ENCODE results near the gene DNAJB8. TPM values are rescaled to one million over a fixed set of nuclear protein-coding genes. Genes with fewer than 3 reads are reported as not detected.

The DNAJB8 gene
- not detected for total RNA-seq

DNA sequence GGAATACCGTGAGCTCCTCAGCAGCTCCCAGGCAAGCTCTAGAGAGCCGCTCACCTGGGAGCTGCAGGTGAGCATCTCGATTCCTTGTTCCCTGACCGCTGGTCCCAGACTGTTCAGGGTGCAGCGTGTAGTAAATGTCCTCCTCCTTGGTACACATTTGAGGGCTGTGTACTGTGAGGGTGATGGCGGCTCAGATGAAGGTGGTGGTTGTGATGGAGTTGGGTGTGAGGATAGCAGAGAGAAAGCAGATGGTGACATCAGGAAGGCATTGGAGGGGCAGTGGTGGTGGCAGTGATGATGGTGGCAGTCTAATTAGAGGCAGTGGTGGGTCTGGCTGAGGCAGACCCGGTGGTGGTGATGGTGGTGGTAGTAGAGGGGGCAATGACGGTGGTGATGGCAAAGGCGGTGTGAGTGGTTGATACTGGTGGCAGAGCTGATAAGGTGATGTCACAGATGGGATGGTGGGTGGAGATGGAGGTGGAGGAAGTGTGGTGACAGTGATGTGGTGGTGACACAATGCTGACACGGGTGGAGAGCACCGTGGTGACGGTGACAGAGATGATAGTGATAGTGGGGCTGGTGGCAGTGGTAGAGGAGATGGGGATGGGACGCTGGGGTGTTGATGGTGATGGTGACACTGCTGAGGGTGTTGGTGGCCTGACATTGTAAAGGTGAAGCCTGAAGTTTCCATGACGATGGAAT is at the start of gene DNAJB8:
Gene DNAJB8 (minus strand): TSS at position 51 of the 702 bp plus-strand sequence. CDS start 3,645 bp downstream, outside the sequence.
- no peak for DNase-seq

DNA sequence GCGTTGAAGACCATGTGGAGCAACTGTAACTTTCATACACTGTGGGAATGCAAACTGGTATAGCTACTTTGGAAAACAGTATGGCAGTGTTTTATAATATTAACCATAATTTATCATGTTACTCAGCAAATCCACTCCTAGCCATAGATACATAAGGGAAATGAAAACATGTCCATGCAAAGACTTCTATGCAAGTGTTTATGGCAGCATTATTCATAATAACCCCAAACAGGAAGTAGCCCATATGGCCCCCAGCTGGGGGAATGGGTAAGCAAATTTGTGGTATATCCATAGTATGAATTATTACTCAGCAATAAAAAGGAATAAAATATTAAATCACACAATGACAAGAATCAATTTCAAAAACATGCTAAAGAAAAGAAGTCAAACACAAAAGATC is 49.3 kb upstream of the DNAJB8 start:
- no peak for DNase-seq

- no peak for DNase-seq
Measured at GRCh38 chr3:128508852-128509251, 42.2 kb upstream of the DNAJB8 start.

DNA sequence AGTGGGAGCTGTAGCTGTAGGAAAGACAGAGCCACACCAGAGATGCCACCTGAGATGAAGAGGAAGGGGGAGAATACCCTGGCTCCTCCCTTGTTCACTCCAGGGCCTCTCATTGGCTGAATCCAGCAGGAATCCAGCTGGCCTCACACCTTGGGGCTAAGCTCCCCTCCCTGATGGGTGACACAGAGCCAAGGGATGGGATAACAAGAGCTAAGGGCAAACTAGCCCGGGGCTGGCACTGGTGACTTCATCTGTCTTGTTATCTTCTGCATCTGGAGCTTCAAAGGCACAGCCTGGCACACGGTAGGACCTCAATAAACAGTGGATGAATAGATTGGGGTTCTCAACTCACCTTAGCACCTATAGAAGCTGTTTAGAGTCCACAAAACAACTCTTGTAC is 40.1 kb upstream of the DNAJB8 start:
- DNase-seq: no peak

- no peak for DNase-seq
Measured at GRCh38 chr3:128505771-128506170, 39.1 kb upstream of the DNAJB8 start.

DNA sequence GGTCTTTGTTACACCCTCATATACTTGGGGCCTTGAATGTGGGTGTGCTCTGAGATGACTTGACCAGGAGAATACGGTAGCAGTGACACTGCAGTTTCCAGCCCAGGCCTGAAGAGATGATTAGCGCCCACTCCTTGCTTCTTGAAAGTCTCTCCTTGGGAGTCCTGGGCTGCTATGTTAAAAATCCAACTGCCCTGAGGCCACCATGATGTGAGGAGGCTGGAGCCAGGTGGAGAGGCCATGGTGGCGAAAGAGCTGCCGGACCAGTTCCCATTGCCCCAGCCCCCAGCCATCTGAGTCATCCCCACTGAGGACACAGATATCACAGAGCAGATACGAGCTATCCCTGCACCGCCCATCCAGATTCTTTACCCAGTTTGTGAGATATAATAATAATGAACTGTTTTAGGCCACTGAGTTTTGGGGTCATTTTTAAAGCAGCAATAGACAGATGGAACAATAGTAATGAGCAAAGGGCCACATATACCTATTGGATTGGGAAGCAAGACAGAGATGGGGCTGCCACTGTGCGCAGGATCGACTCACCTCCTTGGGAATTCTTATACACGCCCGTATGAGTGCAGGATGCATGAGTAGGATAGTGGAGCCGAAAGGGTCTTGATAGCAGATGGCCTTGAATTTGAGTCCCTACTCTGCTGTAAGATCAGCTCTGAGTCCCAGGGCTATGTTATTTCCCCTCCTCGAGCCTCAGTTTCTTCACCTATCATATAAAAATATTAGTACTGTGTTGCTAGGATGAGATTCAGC is 38.5 kb upstream of the DNAJB8 start:
- DNase-seq: no peak

DNA sequence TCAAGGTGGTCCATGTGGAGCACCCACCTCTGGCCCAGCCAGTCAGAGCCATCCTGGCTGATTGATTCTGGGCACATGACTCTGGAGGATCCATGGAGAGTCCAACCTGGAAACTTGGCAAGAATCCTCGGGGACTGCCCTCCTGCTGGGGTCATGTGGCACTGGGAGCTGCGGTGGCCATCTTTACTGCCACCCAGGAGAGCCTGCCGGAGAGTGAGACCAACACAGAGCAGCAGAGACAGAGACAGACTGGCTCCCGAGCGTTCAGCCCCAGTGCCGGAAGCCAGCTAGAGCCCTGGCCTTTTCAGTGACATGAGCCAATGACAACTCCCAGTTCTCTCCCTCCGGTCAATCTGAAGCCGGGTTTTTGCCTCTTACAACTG is 37.8 kb upstream of the DNAJB8 start:
- no peak for DNase-seq

- DNase-seq: no peak
Measured at GRCh38 chr3:128503751-128504532, 37.3 kb upstream of the DNAJB8 start.

DNA sequence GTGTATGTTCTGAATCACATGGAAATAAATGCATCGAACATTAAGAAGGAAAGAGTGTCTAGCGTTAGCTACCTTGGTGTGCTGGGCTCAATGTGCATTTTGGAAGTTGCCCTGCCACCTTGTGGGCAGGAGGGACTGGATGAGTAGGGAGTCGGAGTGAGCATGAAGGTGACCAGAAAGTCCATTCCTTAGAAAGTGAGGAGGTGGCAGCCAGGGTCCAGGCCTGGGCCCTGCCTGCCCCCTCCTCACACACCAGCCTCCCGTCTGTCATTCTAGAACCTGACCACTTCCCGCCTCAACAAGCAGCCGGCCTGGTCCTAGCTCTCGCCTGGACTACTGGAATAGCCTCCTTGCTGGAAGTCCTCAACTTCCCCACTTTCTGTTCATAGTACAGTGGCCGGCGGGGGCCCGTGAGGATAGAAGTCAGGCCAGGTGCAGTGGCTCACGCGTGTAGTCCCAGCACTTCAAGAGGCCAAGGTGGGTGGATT is 36.5 kb upstream of the DNAJB8 start:
- DNase-seq: no peak

GRCh38 chr3:128502712-128503111 is 36.0 kb upstream of the DNAJB8 start:
- no peak for DNase-seq

- no peak for DNase-seq
Measured at GRCh38 chr3:128501431-128501830, 34.7 kb upstream of the DNAJB8 start.

GRCh38 chr3:128500556-128500955 is 33.9 kb upstream of the DNAJB8 start:
- DNase-seq: no peak

DNA sequence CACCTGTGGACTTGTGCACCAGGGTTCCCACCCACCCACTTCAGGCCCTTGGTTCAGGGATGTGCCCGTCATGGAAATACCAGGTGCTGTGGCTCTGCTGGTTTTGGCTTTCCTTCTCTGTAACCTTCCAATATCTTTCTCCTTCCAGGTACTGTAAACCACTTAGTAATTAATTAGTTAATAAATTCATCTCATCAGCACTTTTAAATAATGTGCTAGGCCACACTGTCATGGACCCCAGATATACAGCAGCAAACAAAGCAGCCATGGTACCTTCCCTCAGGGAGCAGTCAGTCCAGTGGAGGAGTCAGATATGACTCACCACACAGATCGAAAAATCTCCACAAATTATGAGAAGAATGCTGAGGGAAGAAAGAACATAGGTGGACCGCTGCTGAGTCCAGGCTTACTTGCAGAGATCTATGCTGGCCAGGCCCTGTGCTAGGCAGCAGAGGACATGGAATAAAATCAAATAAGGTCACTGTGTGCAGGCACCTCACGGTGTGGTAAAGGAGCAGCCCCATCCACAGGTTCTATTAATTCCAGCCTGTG is 33.1 kb upstream of the DNAJB8 start:
- no peak for DNase-seq

GRCh38 chr3:128498901-128499530 is 32.3 kb upstream of the DNAJB8 start:
- DNase-seq: no peak

DNA sequence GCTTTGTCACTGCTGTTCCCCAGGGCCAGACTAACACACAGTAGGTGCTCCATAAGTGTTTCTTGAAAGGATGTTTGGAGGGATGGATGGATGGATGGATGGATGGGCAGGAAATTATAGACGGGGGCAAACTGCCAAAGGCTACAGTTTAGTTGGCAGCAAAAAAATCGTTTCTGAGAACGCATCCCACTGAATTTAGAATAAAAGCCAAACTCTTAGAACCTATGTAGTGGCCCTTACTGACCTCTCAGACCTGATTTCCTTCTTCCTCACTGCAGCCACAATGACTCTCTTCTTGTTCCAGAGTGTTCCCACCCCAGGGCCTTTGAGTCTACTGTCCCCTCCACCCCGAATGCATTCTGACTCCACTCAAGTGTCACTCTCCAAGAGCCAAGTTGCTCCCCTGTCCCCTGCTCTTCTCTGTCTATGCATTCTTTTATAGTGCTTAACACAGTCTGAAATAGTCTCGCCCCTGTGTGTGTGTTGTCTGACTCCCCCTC is 31.5 kb upstream of the DNAJB8 start:
- DNase-seq: no peak

GRCh38 chr3:128497305-128498126 is 30.8 kb upstream of the DNAJB8 start:
- DNase-seq: no peak

DNA sequence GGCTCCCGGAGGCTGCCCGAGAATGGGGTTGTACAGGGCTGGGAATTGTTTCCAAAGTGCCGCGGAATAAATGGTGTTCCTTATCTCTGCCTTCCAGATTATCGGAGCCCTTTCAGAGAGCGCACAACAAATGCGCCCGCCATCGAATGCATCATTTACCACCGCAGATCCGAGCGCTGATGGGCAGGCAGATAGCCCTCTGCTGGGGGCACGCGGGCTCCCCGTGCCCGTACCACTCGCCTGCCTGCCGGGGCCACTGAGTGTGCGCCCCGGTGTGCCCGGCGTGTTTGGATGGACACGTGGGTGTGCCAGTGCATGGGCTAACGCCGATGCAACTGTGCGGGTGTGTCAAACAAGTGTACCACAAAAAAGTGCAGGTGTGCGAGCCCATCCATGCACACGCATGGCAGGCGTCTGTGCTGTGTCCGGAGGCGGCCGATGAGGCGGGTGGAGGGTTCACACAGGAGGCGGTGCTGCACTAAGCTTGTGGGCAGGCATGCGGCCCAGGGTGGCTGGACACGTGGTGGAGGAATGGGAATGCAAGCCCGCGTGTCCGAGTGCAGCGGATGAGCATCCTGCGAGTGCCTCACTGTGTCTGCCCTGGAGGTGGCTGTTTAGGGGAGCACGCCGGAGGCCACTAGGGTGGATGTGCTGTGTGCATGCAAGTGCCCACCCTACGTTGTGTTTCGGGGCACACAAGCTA is 30.1 kb upstream of the DNAJB8 start:
- no peak for DNase-seq

DNA sequence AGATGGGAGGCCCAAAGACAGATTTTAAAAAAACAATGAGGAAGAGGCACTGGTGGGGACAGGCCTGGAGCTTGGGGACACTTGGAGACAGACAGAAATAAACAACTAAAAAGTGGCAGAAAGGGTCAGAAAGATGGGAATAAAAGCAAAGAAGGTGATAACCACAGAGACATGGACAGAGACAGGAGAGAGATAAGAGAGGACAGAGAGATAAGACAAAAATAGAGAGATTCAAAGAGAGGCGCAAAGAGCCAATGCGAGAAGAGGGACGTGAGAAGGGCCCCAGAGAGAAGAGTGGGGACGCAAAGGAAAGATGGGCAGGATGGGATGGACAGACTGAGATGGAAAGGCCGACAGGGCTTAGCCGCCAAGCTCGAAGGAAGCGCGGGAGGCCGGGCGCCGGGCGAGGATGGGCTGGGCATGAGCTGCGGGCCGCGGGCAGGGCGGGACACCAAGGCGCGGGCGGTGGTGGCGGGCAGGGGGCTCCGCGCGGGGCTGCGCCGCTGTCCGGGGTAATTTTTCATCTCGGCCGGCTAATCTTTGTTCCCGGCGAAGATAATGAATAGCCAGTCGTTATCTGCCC is 29.4 kb upstream of the DNAJB8 start:
- DNase-seq: no peak

DNA sequence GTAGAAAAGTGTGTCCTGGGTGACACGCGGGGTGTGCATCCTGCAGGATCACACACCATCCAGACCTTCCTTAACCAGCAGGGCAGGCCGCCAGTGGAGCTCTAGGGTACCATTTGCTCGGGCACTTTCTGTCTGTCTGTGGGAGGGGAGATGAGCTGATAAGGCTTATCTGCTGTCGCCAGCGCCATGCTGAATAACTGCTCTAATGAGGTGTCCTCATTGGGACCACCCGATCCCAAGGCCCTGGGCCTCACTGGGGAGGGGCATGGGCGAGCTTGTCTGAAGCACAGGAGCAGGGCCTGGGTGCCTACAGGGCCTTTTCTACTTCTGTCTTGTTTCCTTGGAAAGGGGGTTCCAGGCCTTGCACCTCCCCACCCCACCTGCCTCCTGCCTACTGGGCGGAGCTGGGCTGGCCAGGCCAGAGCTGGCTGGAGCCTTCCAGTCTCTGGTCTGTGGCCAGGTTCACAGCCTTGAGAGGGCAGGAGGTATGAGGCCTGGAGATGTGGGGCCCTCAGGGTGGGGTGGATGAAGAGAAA is 28.8 kb upstream of the DNAJB8 start:
- DNase-seq: no peak

DNA sequence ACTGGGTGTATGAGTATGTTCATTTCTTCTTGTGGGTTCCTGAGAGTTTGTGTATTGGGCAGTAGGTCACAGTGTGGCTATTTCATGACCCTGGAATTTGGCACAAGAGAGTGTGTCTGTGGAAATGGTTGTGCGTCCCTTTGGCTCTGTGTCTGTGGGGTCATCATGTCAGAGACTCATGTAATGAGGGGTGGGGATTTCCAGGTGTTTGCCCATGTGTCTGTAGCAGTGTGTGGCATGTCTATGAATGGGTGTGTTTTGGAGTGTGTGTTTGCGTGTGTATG is 27.6 kb upstream of the DNAJB8 start:
- no peak for DNase-seq

All from skin of body (tissue), 2 donors.